Natural killer cell (primary cell): ENCODE results near the gene MAK. TPM values are rescaled to one million over a fixed set of nuclear protein-coding genes. Genes with fewer than 3 reads are reported as not detected.

ENCODE experiments used
- ATAC-seq, 3 donors: fragments of 150-1000 bp in 2 of 3; fragments of 200-7000 bp in 1 of 3; cut with Tn5 transposase; 1 replicate in 1 of 3; 2 replicates in 2 of 3; pipeline ENCODE4 v1.10.0; 2021; ENCODE audit warnings: mild to moderate bottlenecking in 2 of 3, moderate library complexity in 2 of 3
- DNase-seq, 2 donors: peaks; one replicate each; pipeline versions ENCODE4 v3.0.0 to v3.0.0-alpha.2; 2013 to 2021; ENCODE audit warnings: mixed read lengths in 1 of 2
- H3K27ac ChIP-seq: one replicate; pipeline ENCODE4 v1.5.1; 2013; ENCODE audit warnings: mild to moderate bottlenecking, low read length
- H3K27me3 ChIP-seq: one replicate; pipeline ENCODE4 v1.6.1; 2013; ENCODE audit warnings: low read length; ENCODE audit not compliant: control insufficient read depth, insufficient read depth
- H3K36me3 ChIP-seq: one replicate; pipeline ENCODE4 v1.6.1; 2013; ENCODE audit warnings: low read length; ENCODE audit not compliant: control insufficient read depth, insufficient read depth
- H3K4me1 ChIP-seq: one replicate; pipeline ENCODE4 v1.6.1; 2013; ENCODE audit warnings: low read length; ENCODE audit not compliant: control insufficient read depth, insufficient read depth
- H3K4me3 ChIP-seq: one replicate; pipeline ENCODE4 v1.5.1; 2013; ENCODE audit warnings: low read length
- H3K9me3 ChIP-seq: one replicate; pipeline ENCODE4 v1.6.1; 2013; ENCODE audit warnings: low read length; ENCODE audit not compliant: control insufficient read depth, insufficient read depth
- H3K27ac Mint-ChIP-seq, 2 donors: one replicate each; pipeline ENCODE4 v1.8.0; 2022; ENCODE audit warnings: mild to moderate bottlenecking in 2 of 2, mixed read lengths in 2 of 2, moderate library complexity in 1 of 2
- H3K27me3 Mint-ChIP-seq, 2 donors: one replicate each; pipeline ENCODE4 v1.8.0; 2022; ENCODE audit warnings: low read depth in 2 of 2, mixed read lengths in 2 of 2
- H3K36me3 Mint-ChIP-seq: one replicate; pipeline ENCODE4 v1.8.0; 2022; ENCODE audit warnings: mixed read lengths
- H3K4me1 Mint-ChIP-seq, 2 donors: one replicate each; pipeline ENCODE4 v1.8.0; 2022; ENCODE audit warnings: mixed read lengths in 2 of 2
- H3K4me3 Mint-ChIP-seq: one replicate; pipeline ENCODE4 v1.8.0; 2022; ENCODE audit warnings: mild to moderate bottlenecking, moderate library complexity, mixed read lengths
- H3K9me3 Mint-ChIP-seq, 2 donors: one replicate each; pipeline ENCODE4 v1.8.0; 2022; ENCODE audit warnings: mixed read lengths in 2 of 2
- CTCF ChIP-seq: fragments of 200-600 bp; IDR thresholded peaks from one replicate; pipeline ENCODE4 v1.8.0; 2022; ENCODE audit warnings: antibody characterized with exemption
- WGBS: methylation state at CpG from one replicate; pipeline ENCODE4 v1.1.7; 2013; ENCODE audit warnings: missing lambda C conversion rate; ENCODE audit not compliant: insufficient coverage; 5-methylcytosine and 5-hydroxymethylcytosine counted together
- intact Hi-C: fragments of 100-400 bp; cut with micrococcal nuclease; formaldehyde crosslinking; loops from one replicate; pipeline ENCODE4 v1.14.2; 2022
- total RNA-seq, 4 donors: library from RNA; stranded (reverse); fragments of 120-200 nt in 1 of 4; gene quantifications; one replicate each; pipeline versions ENCODE4 v1.2.3 to v1.2.4, GENCODE V29; 2013 to 2022

The MAK gene
- total RNA-seq, 3 donors from 2014 or later (not counting 1 experiment from before 2014, with no cell fraction given): 0.41 to 0.66 (median 0.65) TPM

DNA sequence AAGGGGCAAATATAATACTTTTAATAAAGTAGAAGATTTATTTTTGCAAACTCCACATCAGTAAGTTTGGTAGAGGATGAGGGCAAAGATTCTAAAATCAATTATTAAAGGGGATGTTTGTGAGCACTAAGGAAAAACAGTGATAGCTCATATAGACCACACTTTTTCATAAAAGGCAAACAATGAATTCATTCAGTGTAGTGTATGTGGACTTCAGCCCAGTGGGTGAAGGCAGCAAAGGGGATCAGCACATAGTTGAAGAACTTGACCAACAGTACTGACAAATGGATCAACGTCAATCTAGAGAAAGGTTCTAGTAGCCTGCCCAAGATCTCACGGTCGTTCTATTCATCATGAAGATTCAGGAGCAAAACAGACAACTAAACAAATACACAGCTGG, 45.3 kb downstream of the MAK start:
- Histone ChIP-seq H3K4me1 (no peaks in the 10 kb centered on the region), H3K27ac (no peak overlapping the region), H3K27me3 (no peaks in the 10 kb centered on the region), H3K36me3 (no peaks in the 10 kb centered on the region), H3K9me3 (no peaks in the 10 kb centered on the region), H3K4me3 (no peak overlapping the region)
- H3K4me3 Mint-ChIP-seq: no peak overlapping the region
- no peaks in the 10 kb centered on the region for H3K9me3 Mint-ChIP-seq
- no peak for TF ChIP-seq CTCF
- H3K27ac Mint-ChIP-seq: no peak overlapping the region
- 95% methylated on average over 3 of the region's 3 CpGs for WGBS
- H3K4me1 Mint-ChIP-seq: peaks cover 11 to 12% of the 10 kb centered on the region in 2 donors
- intact Hi-C loops: no loop called here
- no peaks in the 10 kb centered on the region for H3K36me3 Mint-ChIP-seq
- DNase-seq: no peak
- no peaks in the 10 kb centered on the region for H3K27me3 Mint-ChIP-seq
- ATAC-seq: no peak

DNA sequence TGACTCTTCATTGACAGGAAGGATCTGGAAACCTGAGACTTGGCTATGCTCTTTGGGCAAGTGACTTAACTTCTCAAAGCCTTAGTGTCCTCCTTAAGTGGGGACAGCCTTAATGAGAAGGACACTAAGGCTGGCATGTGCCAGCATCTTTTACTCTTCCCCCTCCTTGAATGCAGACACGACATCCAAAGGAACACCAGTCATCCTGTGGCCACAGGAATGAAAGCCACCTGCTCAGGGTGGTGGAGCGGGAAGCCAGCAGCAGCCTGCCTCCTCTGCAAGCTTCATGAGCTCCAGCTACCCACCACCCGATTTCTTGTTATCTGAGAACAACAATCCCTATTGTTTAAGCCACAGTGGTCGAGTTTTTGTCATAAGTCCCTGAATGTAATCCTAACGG, 46.2 kb downstream of the MAK start:
- Mint-ChIP-seq H3K36me3 (no peaks in the 10 kb centered on the region), H3K9me3 (no peaks in the 10 kb centered on the region), H3K27ac (no peak overlapping the region), H3K4me3 (no peak overlapping the region), H3K4me1 (peaks cover 11 to 12% of the 10 kb centered on the region in 2 donors), H3K27me3 (no peaks in the 10 kb centered on the region)
- TF ChIP-seq CTCF: no peak
- no peaks in the 10 kb centered on the region for H3K27me3 ChIP-seq
- ATAC-seq: no peak
- no peak overlapping the region for H3K27ac ChIP-seq
- intact Hi-C loops: no loop called here
- no peak for DNase-seq
- H3K36me3 ChIP-seq: no peaks in the 10 kb centered on the region
- 85% methylated on average over 5 of the region's 5 CpGs for WGBS
- no peaks in the 10 kb centered on the region for H3K9me3 ChIP-seq
- H3K4me3 ChIP-seq: no peak overlapping the region
- H3K4me1 ChIP-seq: no peaks in the 10 kb centered on the region

DNA sequence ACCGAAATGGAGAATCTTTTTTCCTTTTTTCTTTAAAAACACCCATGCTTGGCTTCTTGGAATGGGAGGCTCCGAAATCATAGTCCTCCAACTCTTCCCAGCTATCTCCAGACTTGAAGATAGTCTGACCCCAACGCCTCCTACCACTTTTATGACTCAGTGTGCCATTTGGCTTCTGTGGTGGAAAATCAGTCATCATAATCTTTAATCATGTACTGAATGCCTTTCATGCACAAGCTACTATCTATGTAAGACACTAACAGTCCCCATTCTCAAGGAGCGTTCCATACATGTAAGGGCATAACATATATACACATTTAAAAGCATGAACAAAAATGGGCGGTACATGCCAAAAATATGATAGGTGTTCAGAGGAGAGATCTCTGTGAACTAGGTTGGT, 46.7 kb downstream of the MAK start:
- Mint-ChIP-seq H3K9me3 (no peaks in the 10 kb centered on the region), H3K27me3 (no peaks in the 10 kb centered on the region), H3K36me3 (no peaks in the 10 kb centered on the region), H3K4me3 (no peak overlapping the region), H3K27ac (no peak overlapping the region), H3K4me1 (peaks cover 11 to 12% of the 10 kb centered on the region in 2 donors)
- Histone ChIP-seq H3K4me3 (no peak overlapping the region), H3K27ac (no peak overlapping the region), H3K36me3 (no peaks in the 10 kb centered on the region), H3K9me3 (no peaks in the 10 kb centered on the region), H3K27me3 (no peaks in the 10 kb centered on the region), H3K4me1 (no peaks in the 10 kb centered on the region)
- TF ChIP-seq CTCF: no peak
- DNase-seq: no peak
- intact Hi-C loops: no loop called here
- ATAC-seq: no peak
- WGBS: 100% methylated on average over 4 of the region's 5 CpGs

DNA sequence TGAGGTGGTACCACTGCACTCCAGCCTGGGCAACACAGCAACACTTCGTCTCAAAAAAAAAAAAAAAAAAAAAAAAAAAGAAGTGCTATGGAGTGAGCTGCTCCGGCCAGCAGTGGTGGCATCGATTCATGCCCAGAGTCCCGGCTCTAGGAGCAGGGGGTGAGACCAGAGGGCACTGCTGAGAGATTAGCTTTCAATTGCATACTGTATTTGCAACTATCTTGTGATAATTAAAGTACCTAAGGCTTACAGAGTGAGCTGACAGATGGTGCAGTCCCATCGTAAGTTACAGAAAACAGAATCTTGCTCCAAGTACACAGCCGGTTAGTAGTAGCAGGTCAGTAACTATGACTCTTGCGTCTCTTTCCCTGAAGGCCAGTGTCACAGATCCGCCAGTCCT, 59.3 kb downstream of the MAK start:
- no peaks in the 10 kb centered on the region for H3K36me3 Mint-ChIP-seq
- no peak for TF ChIP-seq CTCF
- no peaks in the 10 kb centered on the region for H3K4me1 Mint-ChIP-seq

More for the DNA sequence above, 59.3 kb downstream of the MAK start:
- no peaks in the 10 kb centered on the region for H3K36me3 ChIP-seq
- Mint-ChIP-seq H3K9me3 (no peaks in the 10 kb centered on the region), H3K4me3 (no peak overlapping the region), H3K27me3 (no peaks in the 10 kb centered on the region), H3K27ac (no peak overlapping the region)
- WGBS: 96% methylated on average over 7 of the region's 8 CpGs
- intact Hi-C loops: no loop called here
- H3K27ac ChIP-seq: no peak overlapping the region
- no peaks in the 10 kb centered on the region for H3K27me3 ChIP-seq
- ATAC-seq (no peak), DNase-seq (no peak)
- H3K9me3 ChIP-seq: no peaks in the 10 kb centered on the region
- no peaks in the 10 kb centered on the region for H3K4me1 ChIP-seq
- no peak overlapping the region for H3K4me3 ChIP-seq
